ENCODE data around the gene NME4. TPM values are rescaled to one million over a fixed set of nuclear protein-coding genes. Genes with fewer than 3 reads are reported as not detected.
"Not testable (repeated sequence)": the region's sequence is repeated elsewhere in the genome, so short reads cannot be mapped to it uniquely, and the experiment has no call there.

NME4 gene
- total and polyA plus RNA-seq, 2 donors, result 34.4 to 57.1 TPM

DNA sequence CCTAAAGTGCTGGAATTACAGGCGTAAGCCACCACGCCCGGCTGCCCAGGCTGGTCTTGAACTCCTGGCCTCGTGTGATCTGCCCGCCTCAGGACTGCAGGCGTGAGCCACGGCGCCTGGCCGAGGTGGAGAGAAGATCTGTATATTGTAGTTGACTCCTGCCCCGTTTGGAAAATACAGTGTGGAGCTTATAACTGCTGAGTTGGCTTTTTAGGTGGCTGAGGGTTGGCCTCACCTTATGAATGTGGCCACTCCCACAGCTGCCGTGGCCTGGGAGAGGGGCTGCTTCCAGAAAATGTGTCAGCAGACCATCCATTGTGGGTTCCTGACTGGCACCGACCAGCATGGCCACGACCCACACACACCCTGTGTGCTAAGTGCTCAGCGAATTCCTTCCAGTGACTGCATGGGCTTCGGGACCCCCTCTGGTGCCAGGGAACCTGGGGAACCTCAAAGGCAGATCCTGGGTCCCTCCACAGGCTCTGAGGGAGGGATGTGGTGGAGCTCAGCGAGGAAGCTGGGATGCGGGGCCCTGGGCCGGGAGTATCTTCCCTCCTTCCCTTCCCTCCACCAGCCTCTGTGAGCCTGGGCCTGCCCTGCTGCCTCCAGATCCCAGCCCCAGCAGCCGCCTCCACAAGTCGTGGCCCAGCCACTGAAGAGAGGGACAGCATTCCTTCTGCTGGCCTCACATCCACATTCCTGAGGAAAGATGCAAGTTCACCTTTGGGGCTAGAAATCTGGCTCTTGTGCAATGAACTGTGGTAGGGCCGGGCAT is 17.6 kb downstream of the NME4 start:
- DNase-seq (ENCODE audit: low read depth in 6 of 9, low spot score in 9 of 9), result no peak
- no peak overlapping the region for H3K4me3 ChIP-seq (ENCODE audit: low read length in 2 of 2)
- H3K36me3 ChIP-seq (ENCODE audit: control insufficient read depth in 2 of 2, insufficient read depth in 2 of 2, low read length in 1 of 2), result no peaks in the 10 kb centered on the region
- H3K27me3 ChIP-seq (ENCODE audit: control insufficient read depth in 2 of 2, insufficient read depth in 1 of 2, low read length in 1 of 2), result no peaks in the 10 kb centered on the region
- no peaks in the 10 kb centered on the region for H3K4me1 ChIP-seq (ENCODE audit: control insufficient read depth in 2 of 2, insufficient read depth in 2 of 2, low read length in 2 of 2)
- no peaks in the 10 kb centered on the region for H3K9me3 ChIP-seq (ENCODE audit: control insufficient read depth in 2 of 2, insufficient read depth in 1 of 2, low read length in 1 of 2)
- H3K27ac ChIP-seq (ENCODE audit: low read depth in 1 of 2, low read length in 1 of 2), result no peak overlapping the region
- WGBS, result 95% methylated on average over 21 of the region's 21 CpGs

DNA sequence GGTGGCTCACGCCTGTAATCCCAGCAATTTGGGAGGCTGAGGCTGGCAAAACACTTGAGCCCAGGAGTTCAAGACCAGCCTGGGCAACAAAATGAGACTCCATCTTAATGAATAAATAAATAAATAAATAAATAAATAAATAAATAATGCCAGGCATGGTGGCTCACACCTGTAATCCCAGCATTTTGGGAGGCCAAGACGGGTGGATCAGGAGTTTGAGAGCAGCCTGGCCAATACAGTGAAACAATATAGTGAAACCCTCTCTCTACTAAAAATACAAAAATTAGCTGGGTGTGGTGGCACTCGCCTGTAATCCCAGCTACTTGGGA is 18.1 kb downstream of the NME4 start:
- H3K4me3 ChIP-seq (ENCODE audit: low read length in 2 of 2); H3K27ac ChIP-seq (ENCODE audit: low read depth in 1 of 2, low read length in 1 of 2); H3K36me3 ChIP-seq (ENCODE audit: control insufficient read depth in 2 of 2, insufficient read depth in 2 of 2, low read length in 1 of 2); H3K27me3 ChIP-seq (ENCODE audit: control insufficient read depth in 2 of 2, insufficient read depth in 1 of 2, low read length in 1 of 2); H3K9me3 ChIP-seq (ENCODE audit: control insufficient read depth in 2 of 2, insufficient read depth in 1 of 2, low read length in 1 of 2); H3K4me1 ChIP-seq (ENCODE audit: control insufficient read depth in 2 of 2, insufficient read depth in 2 of 2, low read length in 2 of 2); DNase-seq (ENCODE audit: low read depth in 6 of 9, low spot score in 9 of 9): not testable (repeated sequence)
- WGBS, result over 99% methylated on average over 3 of the region's 3 CpGs

DNA sequence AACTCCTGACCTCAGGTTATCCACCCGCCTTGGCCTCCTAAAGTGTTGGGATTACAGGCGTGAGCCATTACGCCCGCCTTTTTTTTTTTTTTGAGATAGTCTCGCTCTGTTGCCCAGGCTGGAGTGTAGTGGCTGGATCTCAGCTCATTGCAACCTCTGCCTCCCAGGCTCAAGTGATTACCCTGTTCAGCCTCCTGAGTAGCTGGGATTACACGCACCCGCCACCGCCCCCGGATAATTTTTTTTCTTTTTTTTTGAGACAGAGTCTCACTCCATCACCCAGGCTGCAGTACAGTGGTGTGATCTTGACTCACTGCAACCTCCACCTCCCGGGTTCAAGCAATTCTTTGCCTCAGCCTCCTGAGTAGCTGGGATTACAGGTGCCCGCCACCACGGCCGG is 25.2 kb downstream of the NME4 start:
- not testable (repeated sequence) for H3K4me3 ChIP-seq (ENCODE audit: low read length in 2 of 2); H3K9me3 ChIP-seq (ENCODE audit: control insufficient read depth in 2 of 2, insufficient read depth in 1 of 2, low read length in 1 of 2); H3K36me3 ChIP-seq (ENCODE audit: control insufficient read depth in 2 of 2, insufficient read depth in 2 of 2, low read length in 1 of 2); DNase-seq (ENCODE audit: low read depth in 6 of 9, low spot score in 9 of 9); H3K27ac ChIP-seq (ENCODE audit: low read depth in 1 of 2, low read length in 1 of 2)
- Histone ChIP-seq H3K27me3 (ENCODE audit: control insufficient read depth in 2 of 2, insufficient read depth in 1 of 2, low read length in 1 of 2) (peaks cover 0 to 40% of the 10 kb centered on the region in 2 donors), H3K4me1 (ENCODE audit: control insufficient read depth in 2 of 2, insufficient read depth in 2 of 2, low read length in 2 of 2) (peaks cover 11 to 19% of the 10 kb centered on the region in 2 donors)
- 97% methylated on average over 13 of the region's 13 CpGs for WGBS

DNA sequence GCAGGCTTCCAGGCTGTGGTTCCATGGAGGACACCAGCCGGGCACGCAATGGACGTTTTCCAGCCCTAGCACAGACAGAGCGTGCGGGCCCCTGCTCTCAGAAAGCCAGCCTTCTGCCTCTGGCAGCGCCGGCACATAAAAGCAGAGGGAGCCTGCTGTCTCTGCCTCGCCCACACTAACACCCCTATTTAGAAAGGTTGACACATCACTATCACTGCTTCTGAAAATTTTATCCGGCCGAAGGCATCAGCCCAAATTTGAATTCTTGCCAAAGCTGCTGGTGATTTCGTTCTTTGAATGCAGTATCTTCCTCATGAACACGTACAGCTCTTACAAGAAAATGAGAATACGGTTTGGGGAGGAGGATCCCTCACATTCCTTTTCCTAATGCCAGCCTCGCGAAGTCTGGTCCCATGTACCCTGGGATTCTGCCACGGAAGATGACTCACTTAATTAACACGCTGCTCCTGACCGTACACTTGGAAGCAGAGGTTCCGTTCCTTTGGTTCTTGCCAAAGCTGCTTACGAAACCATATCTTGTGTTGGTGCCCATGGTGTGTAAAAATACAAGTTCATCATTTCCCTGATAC is 27.1 kb downstream of the NME4 start:
- Histone ChIP-seq H3K27me3 (ENCODE audit: control insufficient read depth in 2 of 2, insufficient read depth in 1 of 2, low read length in 1 of 2) (peaks cover 0 to 43% of the 10 kb centered on the region in 2 donors), H3K27ac (ENCODE audit: low read depth in 1 of 2, low read length in 1 of 2) (peak overlapping the region in 1 of 2 donors; percentile 9), H3K36me3 (ENCODE audit: control insufficient read depth in 2 of 2, insufficient read depth in 2 of 2, low read length in 1 of 2) (peaks cover 0 to 3% of the 10 kb centered on the region in 2 donors), H3K9me3 (ENCODE audit: control insufficient read depth in 2 of 2, insufficient read depth in 1 of 2, low read length in 1 of 2) (no peaks in the 10 kb centered on the region), H3K4me3 (ENCODE audit: low read length in 2 of 2) (no peak overlapping the region), H3K4me1 (ENCODE audit: control insufficient read depth in 2 of 2, insufficient read depth in 2 of 2, low read length in 2 of 2) (peaks cover 16 to 22% of the 10 kb centered on the region in 2 donors)
- no peak for DNase-seq (ENCODE audit: low read depth in 6 of 9, low spot score in 9 of 9)
- WGBS, result 85% methylated on average over 20 of the region's 20 CpGs

DNA sequence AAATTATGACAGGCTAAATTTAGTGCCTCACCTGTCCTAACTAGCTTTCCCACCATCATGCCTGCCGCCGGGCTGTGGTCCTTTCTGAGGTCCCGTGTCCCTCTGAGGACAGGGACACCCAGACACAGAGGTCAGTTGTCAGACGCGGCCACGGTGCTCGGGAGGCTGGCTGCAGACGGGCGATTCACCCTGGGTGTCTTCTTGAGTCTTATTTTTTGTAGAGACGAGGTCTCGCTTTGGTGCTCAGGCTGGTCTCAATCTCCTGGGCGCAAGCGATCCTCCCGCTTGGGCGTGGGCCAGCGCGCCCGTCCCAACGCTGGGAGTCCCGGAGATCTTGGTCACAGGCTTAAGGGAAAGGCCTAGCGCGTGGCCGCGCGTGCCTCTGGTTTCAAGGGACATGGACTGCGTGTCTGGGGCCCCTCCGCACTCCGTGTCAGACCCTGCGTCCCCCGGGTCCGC is 27.7 kb downstream of the NME4 start:
- Histone ChIP-seq H3K36me3 (ENCODE audit: control insufficient read depth in 2 of 2, insufficient read depth in 2 of 2, low read length in 1 of 2) (peaks cover 0 to 3% of the 10 kb centered on the region in 2 donors), H3K4me3 (ENCODE audit: low read length in 2 of 2) (peak overlapping the region; percentile 61 to 85), H3K9me3 (ENCODE audit: control insufficient read depth in 2 of 2, insufficient read depth in 1 of 2, low read length in 1 of 2) (no peaks in the 10 kb centered on the region), H3K4me1 (ENCODE audit: control insufficient read depth in 2 of 2, insufficient read depth in 2 of 2, low read length in 2 of 2) (peaks cover 16 to 22% of the 10 kb centered on the region in 2 donors), H3K27ac (ENCODE audit: low read depth in 1 of 2, low read length in 1 of 2) (peak overlapping the region in 1 of 2 donors; percentile 80), H3K27me3 (ENCODE audit: control insufficient read depth in 2 of 2, insufficient read depth in 1 of 2, low read length in 1 of 2) (peaks cover 0 to 43% of the 10 kb centered on the region in 2 donors)
- WGBS, result 18% methylated on average over 31 of the region's 31 CpGs
- DNase-seq (ENCODE audit: low read depth in 6 of 9, low spot score in 9 of 9), result no peak

DNA sequence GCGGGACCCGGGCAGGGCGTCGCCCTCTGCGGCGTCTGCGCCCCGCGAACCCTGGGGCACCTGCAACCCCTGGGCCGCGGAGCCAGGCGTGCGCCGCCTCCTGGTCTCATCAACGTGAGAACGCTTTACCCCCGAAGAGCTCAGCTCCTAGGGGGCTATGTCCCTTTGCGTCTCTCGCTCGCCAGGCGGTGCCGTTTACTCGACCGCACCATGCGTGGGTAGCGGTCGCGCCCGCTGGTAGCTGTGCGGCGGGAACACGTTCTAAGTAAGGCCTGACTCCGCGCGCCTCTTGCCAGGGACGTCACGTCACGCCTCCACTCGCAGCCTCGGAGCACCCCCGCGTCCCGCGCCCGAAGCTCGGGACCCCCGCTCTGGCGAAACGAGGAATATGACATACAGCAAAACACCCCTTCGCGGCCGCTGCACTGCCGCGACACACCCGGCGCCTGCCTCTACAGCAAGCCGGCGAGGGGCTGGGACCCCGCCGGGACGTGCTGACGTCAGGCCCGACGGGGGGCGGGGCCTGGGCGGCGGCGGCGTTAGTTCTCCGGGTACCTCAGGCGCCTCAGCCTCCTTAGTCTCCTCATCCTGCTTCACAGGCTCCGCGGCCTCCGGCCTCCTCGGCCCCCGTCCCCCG is 28.2 kb downstream of the NME4 start, which contains the start of gene RAB11FIP3:
RAB11FIP3 (plus strand) TSS at position 568 of the 637 bp plus-strand sequence. CDS start 358 bp downstream, outside the sequence.
- Histone ChIP-seq H3K27ac (ENCODE audit: low read depth in 1 of 2, low read length in 1 of 2) (peak within 1 kb of the TSS; percentile 38 to 80), H3K4me1 (ENCODE audit: control insufficient read depth in 2 of 2, insufficient read depth in 2 of 2, low read length in 2 of 2) (peaks cover 16 to 22% of the 10 kb centered on the region in 2 donors), H3K27me3 (ENCODE audit: control insufficient read depth in 2 of 2, insufficient read depth in 1 of 2, low read length in 1 of 2) (peaks cover 0 to 43% of the 10 kb centered on the region in 2 donors), H3K4me3 (ENCODE audit: low read length in 2 of 2) (peak within 1 kb of the TSS; percentile 61 to 85), H3K9me3 (ENCODE audit: control insufficient read depth in 2 of 2, insufficient read depth in 1 of 2, low read length in 1 of 2) (no peaks in the 10 kb centered on the region), H3K36me3 (ENCODE audit: control insufficient read depth in 2 of 2, insufficient read depth in 2 of 2, low read length in 1 of 2) (peaks cover 0 to 3% of the 10 kb centered on the region in 2 donors)
- under 1% methylated on average over 77 of the region's 77 CpGs for WGBS
- DNase-seq (ENCODE audit: low read depth in 6 of 9, low spot score in 9 of 9), result peak; percentile 39 to 93 (median 84)

DNA sequence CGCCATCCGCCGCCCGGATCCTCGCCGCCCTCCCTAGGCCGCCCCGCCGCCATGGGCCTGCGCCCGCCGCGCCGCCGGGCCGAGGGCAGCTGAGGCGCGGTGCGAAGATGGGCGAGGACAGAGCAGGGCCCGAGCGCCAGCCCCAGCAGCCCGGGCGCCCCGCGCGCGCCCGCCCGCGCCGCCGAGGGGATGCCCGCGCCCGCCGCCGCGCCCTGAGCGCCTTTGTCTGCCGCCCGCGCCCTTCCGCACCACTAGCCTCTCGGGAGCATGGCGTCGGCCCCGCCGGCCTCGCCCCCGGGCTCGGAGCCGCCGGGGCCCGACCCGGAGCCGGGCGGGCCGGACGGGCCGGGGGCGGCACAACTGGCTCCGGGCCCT is 28.7 kb downstream of the NME4 start:
- peaks cover 16 to 22% of the 10 kb centered on the region in 2 donors for H3K4me1 ChIP-seq (ENCODE audit: control insufficient read depth in 2 of 2, insufficient read depth in 2 of 2, low read length in 2 of 2)
- peaks cover 0 to 41% of the 10 kb centered on the region in 2 donors for H3K27me3 ChIP-seq (ENCODE audit: control insufficient read depth in 2 of 2, insufficient read depth in 1 of 2, low read length in 1 of 2)
- H3K9me3 ChIP-seq (ENCODE audit: control insufficient read depth in 2 of 2, insufficient read depth in 1 of 2, low read length in 1 of 2), result no peaks in the 10 kb centered on the region
- DNase-seq (ENCODE audit: low read depth in 6 of 9, low spot score in 9 of 9), result no peak
- H3K36me3 ChIP-seq (ENCODE audit: control insufficient read depth in 2 of 2, insufficient read depth in 2 of 2, low read length in 1 of 2), result peaks cover 0 to 3% of the 10 kb centered on the region in 2 donors
- H3K4me3 ChIP-seq (ENCODE audit: low read length in 2 of 2), result peak overlapping the region in 1 of 2 donors; percentile 85
- under 1% methylated on average over 63 of the region's 63 CpGs for WGBS
- H3K27ac ChIP-seq (ENCODE audit: low read depth in 1 of 2, low read length in 1 of 2), result peak overlapping the region in 1 of 2 donors; percentile 62

DNA sequence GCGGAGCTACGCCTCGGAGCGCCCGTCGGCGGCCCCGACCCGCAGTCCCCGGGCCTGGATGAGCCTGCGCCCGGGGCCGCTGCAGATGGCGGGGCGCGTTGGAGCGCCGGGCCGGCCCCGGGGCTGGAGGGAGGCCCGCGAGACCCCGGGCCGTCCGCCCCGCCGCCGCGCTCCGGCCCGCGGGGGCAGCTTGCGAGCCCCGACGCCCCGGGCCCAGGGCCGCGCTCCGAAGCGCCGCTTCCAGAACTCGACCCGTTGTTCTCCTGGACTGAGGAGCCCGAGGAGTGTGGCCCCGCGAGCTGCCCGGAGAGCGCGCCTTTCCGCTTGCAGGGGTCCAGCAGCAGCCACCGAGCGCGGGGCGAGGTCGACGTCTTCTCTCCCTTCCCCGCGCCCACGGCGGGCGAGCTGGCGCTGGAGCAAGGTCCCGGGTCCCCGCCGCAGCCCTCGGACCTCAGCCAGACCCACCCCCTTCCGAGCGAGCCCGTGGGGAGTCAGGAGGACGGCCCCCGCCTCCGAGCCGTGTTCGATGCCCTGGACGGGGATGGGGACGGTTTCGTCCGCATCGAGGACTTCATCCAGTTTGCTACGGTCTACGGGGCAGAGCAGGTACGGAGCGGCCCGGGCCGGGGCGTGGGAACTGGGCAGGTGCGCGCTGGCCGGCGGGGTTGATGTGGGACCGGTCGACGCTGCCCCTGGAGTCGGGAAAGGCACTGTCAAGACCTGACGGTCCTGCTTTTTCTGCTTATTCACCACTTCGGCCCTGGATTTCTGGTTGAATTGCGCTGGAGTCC is 29.3 kb downstream of the NME4 start:
- no peak overlapping the region for H3K27ac ChIP-seq (ENCODE audit: low read depth in 1 of 2, low read length in 1 of 2)
- peaks cover 0 to 3% of the 10 kb centered on the region in 2 donors for H3K36me3 ChIP-seq (ENCODE audit: control insufficient read depth in 2 of 2, insufficient read depth in 2 of 2, low read length in 1 of 2)
- peak overlapping the region; percentile 53 to 85 for H3K4me3 ChIP-seq (ENCODE audit: low read length in 2 of 2)
- peaks cover 16 to 22% of the 10 kb centered on the region in 2 donors for H3K4me1 ChIP-seq (ENCODE audit: control insufficient read depth in 2 of 2, insufficient read depth in 2 of 2, low read length in 2 of 2)
- peak in 2 of 9 donors; percentile 3 to 9 for DNase-seq (ENCODE audit: low read depth in 6 of 9, low spot score in 9 of 9)
- H3K9me3 ChIP-seq (ENCODE audit: control insufficient read depth in 2 of 2, insufficient read depth in 1 of 2, low read length in 1 of 2), result no peaks in the 10 kb centered on the region
- H3K27me3 ChIP-seq (ENCODE audit: control insufficient read depth in 2 of 2, insufficient read depth in 1 of 2, low read length in 1 of 2), result peaks cover 0 to 40% of the 10 kb centered on the region in 2 donors
- WGBS, result 2% methylated on average over 97 of the region's 97 CpGs

All from thymus (tissue), 11 donors.